Keratinocyte (primary cell): ENCODE data around the gene DEPDC1.

Experiments used
- EZH2 ChIP-seq: IDR thresholded peaks from one replicate; pipeline ENCODE4 v1.6.1; 2012; ENCODE audit warnings: inconsistent platforms, mild to moderate bottlenecking, low read length, moderate library complexity
- TF ChIP-seq, protein P1 (sequence below), 3 experiments: IDR thresholded peaks in 1 of 3; conservative IDR thresholded peaks in 1 of 3; optimal IDR thresholded peaks in 1 of 3; 2 replicates in 2 of 3; 3 replicates in 1 of 3; pipeline versions ENCODE3 to v1.5.1; 2011; ENCODE audit warnings: low read length in 3 of 3, mild to moderate bottlenecking in 3 of 3, moderate library complexity in 2 of 3, control low read depth in 1 of 3, inconsistent platforms in 1 of 3; ENCODE audit not compliant: insufficient read depth in 2 of 3; ENCODE audit errors: extremely low read depth in 1 of 3

DNA sequence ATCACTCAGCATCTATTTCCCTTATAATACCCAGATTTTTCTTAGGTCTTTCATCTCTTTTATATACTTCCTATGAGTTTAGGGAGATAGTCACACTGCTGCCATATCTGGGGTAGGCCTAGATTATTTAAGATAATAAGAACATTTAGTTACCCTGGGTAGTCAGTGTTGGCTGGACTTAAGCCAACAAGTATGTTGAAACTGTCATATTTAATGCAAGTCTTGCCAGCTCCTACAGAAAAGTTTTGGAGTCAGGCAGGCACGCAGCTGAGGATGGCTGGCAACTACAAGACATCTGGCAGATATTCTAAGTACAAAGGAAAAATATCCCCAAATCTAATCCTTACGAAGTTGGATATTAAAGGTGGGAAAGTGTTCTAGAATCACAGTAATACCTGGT is 19.2 kb upstream of the DEPDC1 start:
- TF ChIP-seq, protein P1, sequence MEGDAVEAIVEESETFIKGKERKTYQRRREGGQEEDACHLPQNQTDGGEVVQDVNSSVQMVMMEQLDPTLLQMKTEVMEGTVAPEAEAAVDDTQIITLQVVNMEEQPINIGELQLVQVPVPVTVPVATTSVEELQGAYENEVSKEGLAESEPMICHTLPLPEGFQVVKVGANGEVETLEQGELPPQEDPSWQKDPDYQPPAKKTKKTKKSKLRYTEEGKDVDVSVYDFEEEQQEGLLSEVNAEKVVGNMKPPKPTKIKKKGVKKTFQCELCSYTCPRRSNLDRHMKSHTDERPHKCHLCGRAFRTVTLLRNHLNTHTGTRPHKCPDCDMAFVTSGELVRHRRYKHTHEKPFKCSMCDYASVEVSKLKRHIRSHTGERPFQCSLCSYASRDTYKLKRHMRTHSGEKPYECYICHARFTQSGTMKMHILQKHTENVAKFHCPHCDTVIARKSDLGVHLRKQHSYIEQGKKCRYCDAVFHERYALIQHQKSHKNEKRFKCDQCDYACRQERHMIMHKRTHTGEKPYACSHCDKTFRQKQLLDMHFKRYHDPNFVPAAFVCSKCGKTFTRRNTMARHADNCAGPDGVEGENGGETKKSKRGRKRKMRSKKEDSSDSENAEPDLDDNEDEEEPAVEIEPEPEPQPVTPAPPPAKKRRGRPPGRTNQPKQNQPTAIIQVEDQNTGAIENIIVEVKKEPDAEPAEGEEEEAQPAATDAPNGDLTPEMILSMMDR (optimal IDR thresholded peaks at IDR 0.05 in 1 of 3, IDR thresholded peaks at IDR 0.05 in 1 of 3, conservative IDR thresholded peaks at IDR 0.05 in 1 of 3; ENCODE audit: extremely low read depth in 1 of 3, insufficient read depth in 2 of 3, low read length in 3 of 3): no peak
- no peak for TF ChIP-seq EZH2
